GM21825 (cell line): ENCODE data around the gene EEFSEC.

Source experiments
- ATAC-seq: cut with Tn5 transposase; IDR thresholded peaks from one replicate; pipeline ENCODE4 v1.9.1; 2021; ENCODE audit warnings: mild to moderate bottlenecking, moderate library complexity; ENCODE audit not compliant: unreplicated experiment

Gene EEFSEC

DNA sequence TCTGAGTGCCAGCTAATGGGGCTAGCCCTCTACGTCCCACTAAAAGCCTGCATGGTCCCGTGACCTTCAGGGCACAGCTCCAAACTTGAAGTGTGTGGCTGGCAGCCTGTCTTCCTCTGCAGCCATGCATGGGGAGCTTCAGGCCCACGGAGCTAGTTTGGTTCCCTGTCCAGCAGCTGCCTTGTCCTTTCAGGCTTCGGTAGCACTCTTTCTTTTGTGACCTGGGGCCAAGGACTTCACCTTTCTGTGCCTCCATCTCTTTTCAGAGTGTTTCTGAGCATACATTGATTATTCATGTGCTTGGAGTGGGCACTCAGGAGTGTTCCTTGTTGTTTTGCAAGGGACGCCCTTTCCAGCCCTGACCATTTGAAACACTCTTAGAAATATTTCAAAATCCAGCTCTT, 158.2 kb downstream of the EEFSEC start:
- ATAC-seq: no peak

DNA sequence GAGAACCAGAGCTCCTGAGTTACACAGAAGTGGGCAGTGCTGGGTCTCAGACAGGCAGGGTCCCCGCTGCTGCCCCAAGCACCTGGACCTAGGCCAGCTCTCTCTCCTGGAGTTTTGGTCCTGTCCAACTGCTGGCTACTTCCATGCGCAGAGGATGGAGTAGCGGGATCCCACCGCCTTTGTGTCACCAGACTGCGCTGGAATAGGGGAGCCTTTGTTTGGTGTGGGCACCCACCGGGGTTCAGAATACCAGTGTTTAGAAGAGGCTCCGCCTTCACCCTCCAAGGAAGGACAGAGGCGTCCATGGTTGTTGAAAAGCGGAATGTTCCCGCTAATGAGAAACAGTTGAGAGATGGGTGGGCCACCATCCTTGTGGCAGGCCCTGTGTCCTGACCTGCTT, 159.0 kb downstream of the EEFSEC start:
- no peak for ATAC-seq

DNA sequence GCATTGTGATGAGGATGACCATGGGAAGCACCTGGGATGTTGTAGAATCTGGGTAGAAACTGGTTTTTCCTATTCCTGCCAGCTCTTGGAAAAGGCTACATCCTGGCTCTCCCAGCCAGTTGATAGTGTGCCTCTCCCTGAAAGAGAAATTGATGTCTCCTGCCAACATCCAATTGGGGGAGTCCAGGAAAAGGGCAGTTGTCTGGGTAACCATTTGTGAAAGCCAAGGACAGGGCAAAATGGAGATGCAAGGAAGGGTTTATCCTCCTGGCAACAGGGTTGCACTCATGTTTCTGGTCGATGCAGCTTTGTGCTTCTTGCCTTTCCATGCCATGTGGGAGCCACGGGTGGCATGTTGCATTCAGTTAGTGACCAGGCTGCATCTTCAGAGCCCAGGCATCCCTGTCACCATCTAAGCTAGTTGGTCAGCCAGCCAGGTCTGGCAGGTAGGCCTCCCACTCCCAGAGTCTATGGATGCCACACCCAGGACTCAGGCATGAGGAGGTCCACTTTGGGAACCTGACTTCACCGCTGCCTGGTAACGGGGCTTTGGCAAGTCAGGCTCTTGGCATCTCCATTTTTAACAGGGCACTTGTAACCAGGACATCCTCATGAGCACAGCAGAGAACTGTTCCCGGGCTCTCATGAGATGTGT, 159.9 kb downstream of the EEFSEC start:
- ATAC-seq: no peak

DNA sequence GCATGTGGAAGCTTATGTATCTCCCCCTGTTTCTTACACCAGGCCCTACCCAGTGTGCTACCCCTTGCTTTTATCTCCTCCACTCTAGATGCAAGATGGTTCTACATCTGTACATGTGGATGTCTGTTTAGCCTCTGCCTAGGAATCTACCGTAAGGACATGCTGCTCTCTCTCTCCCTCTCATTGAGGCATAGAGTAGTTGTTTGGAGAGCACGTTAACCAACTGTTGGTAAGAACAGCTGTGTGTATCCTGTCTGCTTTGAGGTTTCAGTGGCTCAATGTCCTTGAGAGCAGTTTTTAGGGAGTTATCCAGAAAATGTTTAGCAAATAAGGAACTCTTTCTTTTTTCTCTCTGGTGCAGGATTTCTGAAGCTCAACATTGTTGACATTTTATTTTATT, 160.7 kb downstream of the EEFSEC start:
- ATAC-seq: no peak

DNA sequence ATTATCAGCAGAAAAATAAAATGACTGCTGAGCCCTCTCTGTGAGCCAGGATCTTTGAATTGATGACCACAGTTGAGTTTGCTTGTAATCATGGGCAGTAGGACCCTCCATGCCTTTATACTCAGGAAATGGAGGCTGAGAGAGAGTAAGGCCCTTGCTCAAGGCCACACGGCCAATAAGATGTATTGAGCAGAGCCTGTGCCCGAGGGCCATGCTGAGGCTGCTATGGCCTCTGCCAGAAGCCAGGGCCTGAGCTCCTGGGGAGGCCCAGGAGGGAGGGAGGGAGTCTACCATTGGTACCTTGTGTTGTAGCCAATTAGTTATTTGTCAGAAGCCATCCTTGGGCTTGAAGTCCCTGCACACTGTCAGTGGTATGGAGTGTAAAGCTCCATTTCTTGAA, 162.0 kb downstream of the EEFSEC start:
- ATAC-seq: no peak

DNA sequence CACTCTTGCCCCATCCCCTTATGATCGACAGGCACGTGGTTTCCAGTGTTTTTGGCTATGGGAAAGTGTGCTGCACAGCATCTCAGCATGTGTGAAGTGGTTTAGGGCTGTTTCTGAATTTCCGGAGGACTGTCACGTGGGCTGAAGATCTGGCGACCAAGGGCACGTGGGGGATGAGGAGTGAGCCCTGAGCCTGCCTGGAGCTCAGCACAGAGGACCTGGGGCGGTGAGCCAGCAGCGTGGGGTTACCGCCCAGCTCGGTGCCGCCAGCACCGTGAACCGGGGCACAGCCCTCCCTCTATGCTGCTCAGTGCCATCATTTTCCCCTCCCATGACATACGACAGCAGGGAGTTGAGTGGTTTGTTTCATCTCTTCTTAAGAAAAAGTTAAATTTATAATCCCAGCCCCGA, 163.2 kb downstream of the EEFSEC start:
- no peak for ATAC-seq

DNA sequence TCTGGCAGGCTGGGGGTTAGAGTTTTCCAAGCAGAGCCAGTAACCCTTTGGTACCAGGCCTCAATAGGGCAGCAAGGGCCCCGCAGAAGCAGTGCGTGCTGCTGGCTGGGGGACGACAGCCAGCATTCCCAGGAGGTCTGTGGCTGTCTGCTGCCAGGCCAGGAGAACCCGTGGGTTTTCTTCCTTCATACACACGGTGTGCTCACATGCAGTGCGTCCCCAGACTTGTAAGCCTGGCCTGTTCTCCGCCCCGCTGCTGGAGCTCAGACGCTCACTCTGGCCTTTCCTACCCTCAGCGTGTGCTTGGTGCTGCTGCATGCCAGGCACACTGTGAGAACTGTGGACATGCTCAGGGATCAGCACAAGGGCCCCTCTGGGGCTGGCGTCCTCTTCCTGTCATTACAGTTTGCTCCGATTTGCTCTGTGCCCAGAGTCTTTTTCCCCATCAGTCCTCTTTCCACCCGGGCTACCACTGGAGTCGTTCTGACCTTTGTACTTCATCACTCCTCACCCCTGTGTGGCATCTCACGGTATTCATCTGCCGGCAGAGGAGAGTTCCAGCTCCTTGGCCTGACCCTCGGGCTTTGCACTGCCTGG, 163.9 kb downstream of the EEFSEC start:
- ATAC-seq: no peak

DNA sequence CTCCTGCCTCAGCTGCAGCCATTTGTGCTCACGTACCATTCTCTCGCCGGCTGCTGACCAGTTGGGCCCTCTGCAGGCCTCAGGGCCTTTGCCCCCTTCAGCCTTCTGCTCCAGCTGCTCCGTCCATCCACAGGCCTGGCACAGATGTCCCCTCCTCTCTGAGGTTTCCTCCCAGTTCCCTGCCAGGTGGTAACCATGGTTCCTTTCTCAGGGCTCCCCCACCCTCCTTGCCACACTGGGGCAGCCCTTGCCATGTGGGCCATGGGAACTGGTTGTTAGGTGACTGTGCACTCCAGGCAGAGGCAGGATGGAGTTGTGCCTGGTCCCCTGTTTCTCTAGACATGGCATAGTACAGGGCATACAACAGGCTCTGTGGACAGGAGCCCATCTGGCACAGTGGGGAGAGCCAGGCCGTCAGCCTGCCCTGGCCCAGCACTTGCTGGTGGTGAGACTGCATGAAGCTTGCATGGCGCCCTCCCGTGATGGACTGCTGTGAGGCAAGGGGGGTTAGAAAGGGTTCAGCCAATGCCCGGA, 164.5 kb downstream of the EEFSEC start:
- no peak for ATAC-seq

DNA sequence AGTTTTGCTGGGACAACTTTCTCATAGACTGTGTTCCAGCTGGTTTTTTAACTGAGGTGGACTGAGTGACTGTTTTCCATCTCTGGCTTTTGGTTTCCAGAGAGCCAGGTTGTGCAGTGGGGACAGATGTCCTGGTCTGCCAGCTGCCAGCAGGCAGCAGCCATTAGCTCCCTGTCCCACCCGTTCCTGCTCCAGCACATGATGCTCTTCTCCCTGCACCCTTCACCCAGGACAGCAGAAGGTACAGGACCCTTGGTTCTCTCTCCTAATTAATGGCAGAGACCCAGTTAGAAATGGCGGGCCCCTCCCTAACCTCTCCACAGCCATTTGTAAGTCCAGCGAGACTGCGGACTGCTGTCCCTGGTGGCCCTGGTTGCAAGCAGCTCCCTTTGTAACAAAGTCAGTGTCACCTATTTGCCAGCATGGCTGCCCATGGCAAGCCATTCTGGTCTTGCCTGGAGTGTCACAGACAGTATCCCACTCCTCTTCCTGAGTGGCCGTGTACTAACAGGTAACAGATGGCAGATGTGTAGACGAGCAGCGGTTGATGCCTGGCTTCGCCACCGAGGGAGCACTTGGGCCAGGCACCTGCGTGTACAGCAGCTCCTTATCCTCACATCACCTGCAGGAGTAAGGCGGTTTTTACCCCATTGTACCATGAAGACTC, 165.1 kb downstream of the EEFSEC start:
- ATAC-seq: no peak

DNA sequence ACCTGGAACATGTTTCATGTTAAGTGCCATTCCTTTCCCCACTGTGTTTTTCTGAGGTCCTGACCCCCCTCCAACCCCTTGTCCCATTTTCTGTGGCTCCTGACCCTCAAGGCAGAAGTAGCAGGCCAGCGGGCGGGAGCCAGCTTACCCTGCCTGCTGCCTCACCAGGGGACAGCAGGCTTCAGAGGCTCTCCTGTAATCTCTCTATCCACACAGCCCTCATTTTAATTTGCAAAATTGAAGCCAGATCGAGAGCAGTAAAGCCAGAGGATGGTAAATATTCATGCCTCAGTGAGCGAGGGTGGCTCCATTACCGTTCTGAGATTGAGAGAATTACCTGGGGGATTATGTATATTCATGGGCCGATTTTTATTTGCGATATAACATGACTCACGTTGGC, 165.8 kb downstream of the EEFSEC start:
- ATAC-seq: no peak

DNA sequence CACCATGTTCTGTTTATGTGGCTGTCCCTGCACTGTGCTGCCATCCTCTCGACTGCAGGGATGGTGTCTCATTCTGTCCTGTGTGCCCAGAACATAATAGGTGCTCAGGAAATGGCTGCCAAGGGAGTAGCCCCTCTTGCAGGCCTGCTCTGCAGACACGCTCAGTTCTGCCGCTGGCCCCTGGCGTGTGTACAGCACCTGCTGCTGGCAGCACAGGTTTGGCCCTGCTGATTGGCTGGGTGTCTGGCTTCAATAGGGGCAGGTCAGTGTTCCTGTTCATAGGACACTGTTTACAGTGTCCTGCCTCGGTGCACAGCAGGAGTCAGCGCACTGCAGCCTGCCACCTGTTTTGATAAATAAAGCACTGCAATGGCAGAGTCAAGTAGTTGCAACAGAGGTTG, 166.5 kb downstream of the EEFSEC start:
- ATAC-seq: no peak

DNA sequence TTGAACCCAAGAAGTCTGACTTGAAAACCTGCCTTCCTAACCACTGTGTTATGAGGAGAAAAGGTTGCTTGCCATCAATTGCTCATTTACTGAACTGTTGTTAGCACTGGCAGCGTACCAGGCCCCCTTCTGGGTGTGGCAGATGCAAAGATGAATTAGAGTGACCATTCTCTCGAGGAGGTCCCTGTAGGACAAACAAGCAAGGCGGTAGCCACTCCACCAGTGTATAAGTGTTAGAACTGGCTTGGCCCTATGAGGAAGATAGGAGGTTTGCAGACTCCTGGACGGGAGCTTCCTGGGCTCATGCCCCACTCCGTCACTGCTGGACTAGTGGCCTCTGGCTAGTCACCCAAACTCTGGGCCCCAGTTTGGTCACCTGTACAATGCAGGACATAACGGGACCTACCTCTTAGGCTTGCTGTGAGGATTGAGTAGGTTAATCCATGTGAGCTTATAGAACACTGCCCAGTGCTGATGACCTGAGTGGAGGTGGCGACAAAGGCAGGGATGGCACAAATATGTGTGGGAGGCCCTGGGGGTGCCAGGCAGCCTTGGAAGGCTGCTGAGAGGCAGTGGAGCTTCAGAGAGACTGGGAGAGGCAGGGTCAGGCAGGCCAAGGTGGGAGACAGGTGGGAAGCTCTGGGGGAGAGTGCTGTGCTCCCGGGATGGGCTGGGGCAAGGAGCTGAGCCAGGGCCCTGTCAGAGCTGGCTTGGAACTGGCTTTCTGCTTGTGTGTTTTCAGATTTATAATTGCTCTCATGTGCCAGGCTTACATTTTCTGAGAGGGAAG, 167.5 kb downstream of the EEFSEC start:
- no peak for ATAC-seq

DNA sequence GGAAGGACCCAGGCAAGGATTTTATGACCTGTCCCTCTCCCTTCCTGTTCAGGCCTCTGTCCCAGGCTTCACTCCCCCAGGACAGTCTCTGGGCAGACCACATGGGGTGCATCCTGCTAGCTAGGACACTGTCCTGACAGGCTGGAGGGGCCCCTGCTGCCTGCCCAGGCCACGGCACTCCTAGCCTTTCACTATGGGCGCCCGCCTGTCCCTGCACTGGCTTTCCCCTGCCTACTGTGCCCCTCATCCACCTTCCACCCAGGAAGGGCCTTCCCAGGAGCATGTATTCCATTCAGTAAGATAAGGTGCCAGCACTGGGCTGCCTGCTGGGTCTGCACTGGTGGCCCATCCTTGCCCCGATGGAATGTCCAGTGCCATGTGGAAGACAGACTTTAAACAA, 168.1 kb downstream of the EEFSEC start:
- ATAC-seq: no peak

DNA sequence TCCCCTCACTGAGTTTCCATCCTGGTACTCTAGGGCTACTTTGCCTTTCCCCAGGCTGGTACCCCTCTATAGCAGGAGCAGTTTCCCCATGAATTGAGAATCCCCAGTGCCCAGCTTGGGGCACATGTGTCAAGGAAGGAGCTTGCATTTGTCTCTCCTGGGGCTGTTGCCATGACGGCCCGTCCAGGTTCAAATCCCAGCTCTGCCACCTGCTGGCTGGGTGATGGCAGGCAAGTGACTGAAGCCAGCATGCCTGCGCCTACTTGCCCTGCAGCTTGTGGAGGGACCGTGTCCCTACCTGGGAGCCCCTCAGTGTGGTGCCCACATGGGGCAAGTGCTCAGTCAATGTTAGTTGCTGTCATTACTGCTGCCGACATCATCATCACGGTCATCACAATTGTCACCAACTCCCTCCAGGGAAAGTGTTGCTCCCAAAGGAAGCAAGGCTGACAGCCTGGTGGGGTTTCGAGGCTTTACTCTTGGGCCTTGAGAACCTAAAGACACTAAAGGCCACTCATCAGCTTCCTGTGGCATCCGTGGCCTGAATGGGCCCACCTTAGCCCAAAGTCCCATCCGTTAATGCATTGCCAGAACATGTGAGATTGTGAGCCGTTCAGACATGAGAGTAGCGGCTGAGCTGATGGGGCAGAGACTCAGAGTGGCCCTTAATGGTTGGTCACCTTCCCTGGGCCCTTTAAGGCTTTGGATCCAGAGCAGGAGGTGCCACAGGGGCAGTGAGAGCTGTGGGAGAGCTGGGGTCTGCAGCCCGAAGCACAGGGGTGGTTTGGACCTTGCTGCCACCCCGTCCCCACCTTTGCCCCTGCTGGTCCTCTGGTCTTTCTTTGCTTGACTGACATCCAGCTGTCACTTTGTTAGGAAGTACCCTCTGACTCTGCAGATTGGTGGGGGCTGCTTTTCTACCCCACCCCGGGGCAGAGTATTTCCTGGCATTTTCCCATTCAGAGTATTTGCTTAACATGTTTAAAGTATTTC, 169.0 kb downstream of the EEFSEC start:
- no peak for ATAC-seq

DNA sequence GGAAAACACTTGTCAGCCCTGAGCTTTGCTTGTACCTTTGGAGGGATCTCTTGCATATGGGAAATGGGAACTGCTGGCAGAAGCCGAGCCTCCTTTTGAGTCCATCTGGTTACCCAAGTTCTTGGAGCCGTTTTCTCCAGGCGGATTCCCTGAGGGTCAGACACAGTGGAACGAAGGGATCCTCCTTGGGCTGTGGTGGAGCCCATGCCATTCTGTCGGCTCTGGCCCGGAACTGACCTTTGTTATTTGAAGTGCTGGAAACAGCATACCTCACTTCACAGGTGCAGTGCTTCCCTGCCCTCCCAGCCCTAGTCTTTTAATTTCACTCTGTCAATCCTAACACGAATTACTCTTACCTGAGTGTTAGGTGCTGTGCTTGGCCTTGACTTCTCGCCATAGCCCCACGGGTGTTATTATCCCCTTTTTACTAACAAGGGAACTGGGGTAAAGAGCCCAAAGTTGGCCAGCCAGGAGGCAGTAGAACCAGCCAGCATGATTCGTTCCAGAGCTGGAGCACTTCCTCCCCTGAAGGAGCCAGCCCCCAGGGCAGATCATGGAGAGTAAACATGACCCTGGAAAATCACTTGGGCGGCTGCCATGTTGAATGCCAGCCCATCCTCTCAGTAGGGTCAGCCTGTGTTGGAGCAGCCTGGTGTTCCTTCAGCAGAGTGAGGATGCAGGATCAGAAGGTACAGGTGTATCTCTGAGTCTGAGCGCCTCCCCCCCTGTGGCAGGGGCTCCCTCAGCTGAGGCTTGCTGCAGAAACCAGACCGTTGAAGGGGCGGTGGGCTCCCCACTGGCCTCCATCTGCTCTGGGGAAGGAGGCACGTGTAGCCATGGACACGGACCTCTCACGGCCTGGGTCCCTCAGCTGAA, 170.2 kb downstream of the EEFSEC start:
- no peak for ATAC-seq

DNA sequence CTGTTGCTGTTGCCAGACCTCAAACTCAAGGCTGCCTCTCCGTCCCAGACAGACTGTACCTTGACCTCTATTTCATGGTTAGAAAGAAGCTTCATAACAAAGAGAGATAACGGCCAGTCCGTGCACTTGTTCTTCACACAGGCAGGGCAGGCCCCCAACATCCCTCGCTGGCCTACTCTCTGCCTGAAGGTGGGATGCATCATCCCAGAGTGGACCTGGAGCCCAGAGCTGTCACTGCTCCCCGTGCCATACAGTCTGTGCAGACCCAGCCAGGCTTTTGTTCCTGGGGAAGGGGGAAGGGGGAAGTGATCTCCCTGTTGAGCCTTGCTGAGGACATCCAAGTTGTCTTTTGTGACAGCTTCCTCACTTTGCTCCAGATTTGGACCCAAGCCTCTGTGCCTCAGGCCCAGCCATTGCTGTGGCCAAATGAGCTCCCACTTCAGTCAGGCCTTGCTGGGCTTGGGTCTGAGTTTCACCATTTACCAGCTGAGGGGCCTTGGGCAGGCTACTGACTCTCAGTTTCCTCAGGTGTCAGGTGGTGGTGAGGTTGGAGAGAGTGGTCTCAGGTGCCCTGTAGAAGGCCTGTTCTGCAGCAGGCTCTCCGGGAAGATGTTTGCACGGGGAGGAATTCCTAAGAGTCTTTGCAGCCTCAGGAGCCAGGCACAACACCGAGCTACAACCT, 171.8 kb downstream of the EEFSEC start:
- no peak for ATAC-seq

DNA sequence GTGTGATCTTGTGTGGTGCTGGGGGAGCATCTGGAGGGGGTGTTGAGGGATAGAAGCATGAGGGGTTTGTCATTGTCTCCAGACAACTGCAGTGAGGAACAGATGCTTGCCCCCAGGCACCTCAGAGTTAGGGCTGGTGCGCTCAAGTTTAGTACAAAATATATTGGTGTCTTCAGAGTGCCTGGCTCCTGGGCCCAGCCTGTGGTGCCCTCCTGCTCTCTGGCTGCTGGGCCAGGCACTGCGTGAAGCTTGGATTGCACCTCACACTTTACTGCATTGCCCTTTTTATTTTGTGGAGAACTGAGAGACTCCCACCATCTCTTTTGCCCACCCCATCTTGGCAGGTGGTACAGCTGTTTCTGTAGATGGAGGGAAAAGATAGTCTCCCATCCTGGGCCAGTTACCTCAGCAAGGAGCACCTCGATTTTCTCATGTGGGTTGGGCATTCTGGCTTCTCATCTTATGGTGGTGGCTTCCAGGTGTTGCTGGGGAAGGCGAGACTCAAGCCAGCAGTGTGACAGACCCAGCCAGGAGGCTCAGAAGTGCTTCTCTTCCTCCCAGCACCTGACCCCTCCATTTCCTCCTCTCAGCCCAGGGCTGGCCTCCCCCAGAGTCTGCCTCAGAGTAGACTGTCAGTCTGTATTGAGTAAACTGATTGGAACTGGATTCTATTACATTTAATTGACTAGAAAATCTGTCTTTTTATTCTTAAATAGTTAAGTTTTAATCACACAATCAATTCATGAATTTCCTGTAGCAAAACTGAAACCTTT, 173.0 kb downstream of the EEFSEC start:
- ATAC-seq: no peak

DNA sequence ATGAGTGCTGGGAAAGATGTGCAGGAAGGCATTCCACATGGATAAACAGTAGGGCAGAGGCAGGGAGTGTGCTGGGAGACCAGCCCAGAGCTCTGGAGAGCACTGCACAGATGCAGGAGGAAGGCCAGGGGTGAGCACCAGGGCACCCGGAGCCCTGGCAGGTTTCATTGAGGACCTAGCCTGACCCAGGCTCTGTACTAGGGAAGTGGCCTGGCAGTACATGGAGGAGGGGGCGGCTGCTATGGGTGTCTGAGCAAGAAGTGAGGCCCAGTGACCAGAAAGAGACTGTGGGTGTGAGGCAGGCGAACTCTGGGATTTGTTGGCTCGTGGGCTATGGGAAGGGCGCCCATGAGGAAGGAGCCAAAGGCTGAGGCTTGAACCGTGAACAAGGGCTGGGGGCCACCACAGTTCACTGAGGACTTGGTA, 174.3 kb downstream of the EEFSEC start:
- ATAC-seq: no peak
